OCI-LY1 (cell line): ENCODE measurements around the gene LRTM2.

Experiments
- H2AFZ ChIP-seq: fragments of 200-600 bp; sonication (generic), shearing (Covaris generic); 2 replicates; pipeline ENCODE4 v1.6.0; 2014; ENCODE audit warnings: antibody characterized with exemption, mild to moderate bottlenecking, low read length
- H3F3A ChIP-seq: fragments of 200-600 bp; sonication (generic), shearing (Covaris generic); 2 replicates; pipeline ENCODE4 v1.6.0; 2014; ENCODE audit warnings: mild to moderate bottlenecking, antibody characterized with exemption, low read length, moderate library complexity; ENCODE audit not compliant: insufficient read depth
- H3K27ac ChIP-seq: fragments of 200-600 bp; sonication (generic); 2 replicates; pipeline ENCODE4 v1.5.1; 2014; ENCODE audit warnings: low read length, mixed run types, mild to moderate bottlenecking, low read depth; ENCODE audit not compliant: poor library complexity, severe bottlenecking
- H3K27me3 ChIP-seq: fragments of 200-600 bp; sonication (generic); 2 replicates; pipeline ENCODE4 v1.6.0; 2014; ENCODE audit warnings: antibody characterized with exemption, mild to moderate bottlenecking, low read length, moderate library complexity; ENCODE audit not compliant: insufficient read depth
- H3K36me3 ChIP-seq: fragments of 200-600 bp; sonication (generic); 2 replicates; pipeline ENCODE4 v1.6.1; 2014; ENCODE audit warnings: mild to moderate bottlenecking, antibody characterized with exemption, low read length, moderate library complexity, mixed read lengths; ENCODE audit not compliant: insufficient read depth
- H3K4me1 ChIP-seq: fragments of 200-600 bp; sonication (generic); 2 replicates; pipeline ENCODE4 v1.5.1; 2014; ENCODE audit warnings: mild to moderate bottlenecking, low read length, moderate library complexity; ENCODE audit not compliant: insufficient read depth, severe bottlenecking
- H3K4me2 ChIP-seq: fragments of 200-600 bp; sonication (generic), shearing (Covaris generic); 2 replicates; pipeline ENCODE4 v1.6.1; 2014; ENCODE audit warnings: low read length
- H3K4me3 ChIP-seq: fragments of 200-600 bp; sonication (generic); 2 replicates; pipeline ENCODE4 v1.5.1; 2014; ENCODE audit warnings: low read length, low read depth, mild to moderate bottlenecking, mixed read lengths; ENCODE audit not compliant: poor library complexity, severe bottlenecking
- H3K79me2 ChIP-seq: fragments of 200-600 bp; shearing (Covaris generic); 2 replicates; pipeline ENCODE4 v1.6.1; 2016; ENCODE audit warnings: mixed run types, low read length, mixed read lengths; ENCODE audit not compliant: insufficient read depth
- H3K9ac ChIP-seq: fragments of 200-600 bp; sonication (generic), shearing (Covaris generic); 2 replicates; pipeline ENCODE4 v1.6.1; 2014; ENCODE audit warnings: mild to moderate bottlenecking, low read length, mixed read lengths
- H3K9me2 ChIP-seq: fragments of 200-600 bp; sonication (generic), shearing (Covaris generic); 2 replicates; pipeline ENCODE4 v1.6.1; 2014; ENCODE audit warnings: low read depth, mild to moderate bottlenecking, low read length, mixed read lengths
- H3K9me3 ChIP-seq: fragments of 200-600 bp; shearing (Covaris generic); 2 replicates; pipeline ENCODE4 v1.6.1; 2014; ENCODE audit warnings: low read length, mixed read lengths
- H4K20me1 ChIP-seq: fragments of 200-600 bp; sonication (generic), shearing (Covaris generic); 2 replicates; pipeline ENCODE4 v1.6.0; 2016; ENCODE audit warnings: mild to moderate bottlenecking, low read length; ENCODE audit not compliant: insufficient read depth
- EZH2 ChIP-seq: fragments of 200-600 bp; sonication (generic), shearing (Covaris generic); IDR thresholded peaks from 2 replicates; pipeline ENCODE4 v1.8.0; 2017; ENCODE audit warnings: borderline replicate concordance, mixed run types, mild to moderate bottlenecking, antibody characterized with exemption, low read length, moderate library complexity, mixed read lengths
- TF ChIP-seq, protein P1 (sequence below): fragments of 200-600 bp; sonication (generic), shearing (Covaris generic); IDR thresholded peaks from 2 replicates; pipeline ENCODE4 v1.5.1; 2017; ENCODE audit warnings: mild to moderate bottlenecking, antibody characterized with exemption, low read length, moderate library complexity, mixed read lengths

The LRTM2 gene

DNA sequence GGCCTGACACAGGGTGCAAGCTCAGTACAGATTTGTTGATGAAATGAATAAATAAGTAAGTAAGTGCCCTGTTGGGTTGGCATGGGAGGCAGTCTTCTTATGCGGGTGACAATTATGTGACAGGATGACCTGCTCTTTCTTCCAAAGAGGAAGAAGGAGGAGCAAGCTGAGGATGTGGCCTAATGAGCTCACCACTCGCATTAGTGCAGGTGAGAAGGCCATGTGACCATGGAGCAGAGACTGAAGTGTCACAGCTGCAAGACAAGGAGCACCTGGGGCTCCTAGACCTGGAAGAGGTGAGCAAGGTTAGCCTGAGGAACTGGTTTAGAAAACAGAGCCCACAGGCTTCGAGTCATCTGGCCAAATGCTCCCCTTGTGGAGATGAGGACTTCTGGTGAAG lies 34.9 kb downstream of the LRTM2 start:
- Histone ChIP-seq H3K27me3 (peaks cover 12% of the 10 kb centered on the region; the same call in 1 of the 2 replicates), H2AFZ (no peak overlapping the region), H3F3A (no peaks in the 10 kb centered on the region), H3K4me2 (no peak overlapping the region), H3K9me2 (no peaks in the 10 kb centered on the region), H3K27ac (no peak overlapping the region), H3K79me2 (no peaks in the 10 kb centered on the region), H3K9me3 (no peaks in the 10 kb centered on the region), H3K9ac (no peak overlapping the region), H3K4me1 (no peaks in the 10 kb centered on the region), H4K20me1 (no peaks in the 10 kb centered on the region), H3K4me3 (no peak overlapping the region), H3K36me3 (no peaks in the 10 kb centered on the region)
- TF ChIP-seq EZH2 = no peak

DNA sequence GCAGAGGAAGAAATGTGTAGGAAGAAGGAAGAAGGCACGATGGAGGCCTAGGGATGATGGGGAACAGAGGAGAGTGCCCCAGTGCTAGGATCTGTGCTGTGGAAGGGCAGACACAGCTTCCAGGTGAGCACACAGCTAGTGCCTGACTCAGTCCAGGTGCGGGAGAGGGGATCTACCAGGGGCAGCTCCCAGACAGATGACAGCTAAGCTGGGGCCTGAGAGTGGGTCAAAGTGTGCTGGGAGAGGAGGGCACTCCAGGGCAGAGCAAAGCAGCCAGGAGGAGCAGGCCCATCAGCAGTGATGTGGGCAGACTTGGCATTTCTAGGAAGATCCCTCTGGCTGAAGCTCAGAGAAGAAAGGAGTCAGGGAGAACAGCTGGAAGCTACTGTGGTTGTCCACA lies 36.7 kb downstream of the LRTM2 start:
- no peaks in the 10 kb centered on the region for H4K20me1 ChIP-seq
- H3K36me3 ChIP-seq = no peaks in the 10 kb centered on the region
- TF ChIP-seq EZH2 = no peak
- TF ChIP-seq, protein P1, sequence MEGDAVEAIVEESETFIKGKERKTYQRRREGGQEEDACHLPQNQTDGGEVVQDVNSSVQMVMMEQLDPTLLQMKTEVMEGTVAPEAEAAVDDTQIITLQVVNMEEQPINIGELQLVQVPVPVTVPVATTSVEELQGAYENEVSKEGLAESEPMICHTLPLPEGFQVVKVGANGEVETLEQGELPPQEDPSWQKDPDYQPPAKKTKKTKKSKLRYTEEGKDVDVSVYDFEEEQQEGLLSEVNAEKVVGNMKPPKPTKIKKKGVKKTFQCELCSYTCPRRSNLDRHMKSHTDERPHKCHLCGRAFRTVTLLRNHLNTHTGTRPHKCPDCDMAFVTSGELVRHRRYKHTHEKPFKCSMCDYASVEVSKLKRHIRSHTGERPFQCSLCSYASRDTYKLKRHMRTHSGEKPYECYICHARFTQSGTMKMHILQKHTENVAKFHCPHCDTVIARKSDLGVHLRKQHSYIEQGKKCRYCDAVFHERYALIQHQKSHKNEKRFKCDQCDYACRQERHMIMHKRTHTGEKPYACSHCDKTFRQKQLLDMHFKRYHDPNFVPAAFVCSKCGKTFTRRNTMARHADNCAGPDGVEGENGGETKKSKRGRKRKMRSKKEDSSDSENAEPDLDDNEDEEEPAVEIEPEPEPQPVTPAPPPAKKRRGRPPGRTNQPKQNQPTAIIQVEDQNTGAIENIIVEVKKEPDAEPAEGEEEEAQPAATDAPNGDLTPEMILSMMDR = no peak

DNA sequence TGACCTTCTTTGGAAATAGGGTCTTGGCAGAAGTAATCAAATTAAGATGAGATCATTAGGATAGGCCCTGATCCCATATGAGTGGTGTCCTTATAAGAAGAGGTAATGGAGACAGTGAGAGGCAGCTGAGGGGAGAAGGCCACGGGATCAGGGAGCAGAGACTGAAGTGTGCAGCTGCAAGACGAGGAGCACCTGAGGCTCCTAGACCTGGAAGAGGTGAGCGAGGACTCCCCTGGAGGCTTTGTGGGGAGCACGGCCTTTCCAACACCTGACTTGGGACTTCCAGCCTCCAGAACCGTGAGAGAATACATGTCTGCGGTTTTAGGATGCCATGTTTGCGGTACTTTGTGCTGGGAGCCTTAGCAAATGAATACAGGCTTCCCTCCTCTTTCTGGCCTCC lies 37.5 kb downstream of the LRTM2 start:
- Histone ChIP-seq H3K36me3 (no peaks in the 10 kb centered on the region), H3K27me3 (peaks cover 12% of the 10 kb centered on the region; the same call in 1 of the 2 replicates), H3K4me3 (no peak overlapping the region), H3K4me2 (no peak overlapping the region), H4K20me1 (no peaks in the 10 kb centered on the region), H3K4me1 (no peaks in the 10 kb centered on the region), H2AFZ (no peak overlapping the region), H3K9me3 (no peaks in the 10 kb centered on the region), H3K9ac (no peak overlapping the region), H3F3A (no peaks in the 10 kb centered on the region), H3K9me2 (no peaks in the 10 kb centered on the region), H3K27ac (no peak overlapping the region), H3K79me2 (no peaks in the 10 kb centered on the region)
- TF ChIP-seq EZH2 = no peak
- TF ChIP-seq, protein P1 = no peak

More for the DNA sequence above, 36.7 kb downstream of the LRTM2 start:
- no peaks in the 10 kb centered on the region for H3K9me2 ChIP-seq
- H3K9ac ChIP-seq = no peak overlapping the region
- no peaks in the 10 kb centered on the region for H3F3A ChIP-seq
- H3K27ac ChIP-seq = no peak overlapping the region
- no peak overlapping the region for H3K4me3 ChIP-seq
- peaks cover 12% of the 10 kb centered on the region; the same call in 1 of the 2 replicates for H3K27me3 ChIP-seq
- H2AFZ ChIP-seq = no peak overlapping the region
- no peaks in the 10 kb centered on the region for H3K79me2 ChIP-seq
- H3K4me1 ChIP-seq = no peaks in the 10 kb centered on the region
- no peak overlapping the region for H3K4me2 ChIP-seq
- no peaks in the 10 kb centered on the region for H3K9me3 ChIP-seq

DNA sequence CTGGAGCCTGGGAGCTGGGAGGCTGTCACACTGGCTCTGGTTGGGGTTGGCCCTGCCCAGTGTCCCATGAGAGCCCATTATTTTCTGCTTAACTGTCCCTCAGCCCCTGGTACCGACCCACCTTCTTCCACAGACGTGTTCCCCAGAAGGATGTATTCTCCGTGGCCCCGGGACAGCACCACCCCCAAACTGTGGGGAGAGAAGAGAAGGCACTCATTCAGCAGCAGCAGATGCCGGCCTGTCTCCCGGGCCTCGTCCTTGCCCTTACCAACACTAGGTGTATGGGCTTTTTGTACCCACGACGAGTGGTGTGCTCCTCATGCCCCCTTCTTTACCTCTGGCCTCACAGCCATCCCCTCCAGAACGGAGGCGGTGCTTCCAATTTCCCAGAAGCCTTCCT lies 38.1 kb downstream of the LRTM2 start:
- Histone ChIP-seq H4K20me1 (no peaks in the 10 kb centered on the region), H3F3A (no peaks in the 10 kb centered on the region), H3K79me2 (no peaks in the 10 kb centered on the region), H2AFZ (no peak overlapping the region), H3K9me2 (no peaks in the 10 kb centered on the region), H3K4me1 (no peaks in the 10 kb centered on the region), H3K27ac (no peak overlapping the region), H3K4me2 (no peak overlapping the region), H3K4me3 (no peak overlapping the region), H3K9me3 (no peaks in the 10 kb centered on the region), H3K27me3 (peaks cover 12% of the 10 kb centered on the region; the same call in 1 of the 2 replicates), H3K9ac (no peak overlapping the region), H3K36me3 (no peaks in the 10 kb centered on the region)
- no peak for TF ChIP-seq EZH2
- TF ChIP-seq, protein P1 = no peak
